ENCODE results near the gene TSEN15. TPM values are rescaled to one million over a fixed set of nuclear protein-coding genes. Genes with fewer than 3 reads are reported as not detected.
A peak's percentile ranks its signal among the peaks of the same experiment; 100 is the strongest.

TSEN15 gene
- polyA plus RNA-seq, 2 of the 4 experiments (the other 2 are of a cell fraction), result 36.7 to 79.9 TPM

GRCh38 chr1:184049836-184050468, 1.6 kb upstream of the TSEN15 start (continued):
- TF ChIP-seq, protein P1, sequence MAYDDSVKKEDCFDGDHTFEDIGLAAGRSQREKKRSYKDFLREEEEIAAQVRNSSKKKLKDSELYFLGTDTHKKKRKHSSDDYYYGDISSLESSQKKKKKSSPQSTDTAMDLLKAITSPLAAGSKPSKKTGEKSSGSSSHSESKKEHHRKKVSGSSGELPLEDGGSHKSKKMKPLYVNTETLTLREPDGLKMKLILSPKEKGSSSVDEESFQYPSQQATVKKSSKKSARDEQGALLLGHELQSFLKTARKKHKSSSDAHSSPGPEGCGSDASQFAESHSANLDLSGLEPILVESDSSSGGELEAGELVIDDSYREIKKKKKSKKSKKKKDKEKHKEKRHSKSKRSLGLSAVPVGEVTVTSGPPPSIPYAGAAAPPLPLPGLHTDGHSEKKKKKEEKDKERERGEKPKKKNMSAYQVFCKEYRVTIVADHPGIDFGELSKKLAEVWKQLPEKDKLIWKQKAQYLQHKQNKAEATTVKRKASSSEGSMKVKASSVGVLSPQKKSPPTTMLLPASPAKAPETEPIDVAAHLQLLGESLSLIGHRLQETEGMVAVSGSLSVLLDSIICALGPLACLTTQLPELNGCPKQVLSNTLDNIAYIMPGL (CRISPR knock-in tag; IDR thresholded peaks at IDR 0.05; ENCODE audit: borderline replicate concordance), result no peak
- no peak for TF ChIP-seq MAFK (IDR thresholded peaks at IDR 0.05; ENCODE audit: partially characterized antibody)

- Histone ChIP-seq H3K4me2 (peak overlapping the region; percentile 84), H3K9me3 (0 out of 3 replicates have a peak, but pooled peaks cover 3% of the 10 kb centered on the region), H3K4me1 (peaks cover 20% of the 10 kb centered on the region), H3K4me3 (peak overlapping the region; percentile 75; the same call in 2 of the 3 replicates), H3K27ac (peak overlapping the region; percentile 91 to 98)
- FAIRE-seq (no peak), DNase-seq (ENCODE audit: low read depth in 1 of 2, low spot score in 1 of 2) (no peak), ATAC-seq (no peak)
- ChIA-PET CTCF (no interaction called here), POLR2A (no interaction called here)
- no peak for TF ChIP-seq PBX3 (IDR thresholded peaks at IDR 0.05)
These were observed 894 bp upstream of the TSEN15 start for GRCh38 chr1:184050636-184051035.

DNA sequence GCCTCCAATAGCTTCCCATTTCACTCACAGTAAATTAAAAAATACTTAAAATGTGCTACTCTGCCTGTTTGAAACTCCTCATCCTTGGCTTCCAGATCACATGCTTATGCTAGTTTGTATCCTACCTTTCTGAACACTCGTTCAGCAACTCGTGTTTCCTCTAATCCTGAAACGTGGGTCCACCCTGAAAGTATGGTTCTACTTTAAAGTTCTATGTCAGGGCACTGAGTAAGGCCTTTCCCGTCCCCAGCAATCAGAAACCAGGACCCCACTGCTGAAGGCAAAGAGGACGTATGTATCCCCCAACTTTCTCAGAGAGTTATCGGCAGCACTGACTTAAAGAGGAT, 419 bp upstream of the TSEN15 start:
- DNase-seq (ENCODE audit: low read depth in 1 of 2, low spot score in 1 of 2) (no peak), ATAC-seq (peak; percentile 37 to 55), FAIRE-seq (no peak)
- POLR2A ChIA-PET, result interaction anchor here (0.6 to 1.3 kb wide), 7 partner anchors 9 to 613 kb away, joined by 3 to 4 read pairs (median 3); no protein-coding TSS in a partner anchor
- Histone ChIP-seq H3K4me2 (peak overlapping the region; percentile 84), H3K4me1 (peaks cover 20% of the 10 kb centered on the region), H3K27ac (peak overlapping the region; percentile 91 to 98), H3K9me3 (0 out of 3 replicates have a peak, but pooled peaks cover 3% of the 10 kb centered on the region), H3K4me3 (peak overlapping the region; percentile 75)
- no peak for TF ChIP-seq HOXB13 (CRISPR knock-in tag; IDR thresholded peaks at IDR 0.05; ENCODE audit: low read depth)
- TF ChIP-seq ESRRA (IDR thresholded peaks at IDR 0.05; ENCODE audit: borderline replicate concordance, low read length), result no peak
- no peak for TF ChIP-seq ZFP36 (IDR thresholded peaks at IDR 0.05; ENCODE audit: borderline replicate concordance, partially characterized antibody)
- no peak for TF ChIP-seq ZNF302 (CRISPR knock-in tag; IDR thresholded peaks at IDR 0.05)
- TF ChIP-seq, protein P2, sequence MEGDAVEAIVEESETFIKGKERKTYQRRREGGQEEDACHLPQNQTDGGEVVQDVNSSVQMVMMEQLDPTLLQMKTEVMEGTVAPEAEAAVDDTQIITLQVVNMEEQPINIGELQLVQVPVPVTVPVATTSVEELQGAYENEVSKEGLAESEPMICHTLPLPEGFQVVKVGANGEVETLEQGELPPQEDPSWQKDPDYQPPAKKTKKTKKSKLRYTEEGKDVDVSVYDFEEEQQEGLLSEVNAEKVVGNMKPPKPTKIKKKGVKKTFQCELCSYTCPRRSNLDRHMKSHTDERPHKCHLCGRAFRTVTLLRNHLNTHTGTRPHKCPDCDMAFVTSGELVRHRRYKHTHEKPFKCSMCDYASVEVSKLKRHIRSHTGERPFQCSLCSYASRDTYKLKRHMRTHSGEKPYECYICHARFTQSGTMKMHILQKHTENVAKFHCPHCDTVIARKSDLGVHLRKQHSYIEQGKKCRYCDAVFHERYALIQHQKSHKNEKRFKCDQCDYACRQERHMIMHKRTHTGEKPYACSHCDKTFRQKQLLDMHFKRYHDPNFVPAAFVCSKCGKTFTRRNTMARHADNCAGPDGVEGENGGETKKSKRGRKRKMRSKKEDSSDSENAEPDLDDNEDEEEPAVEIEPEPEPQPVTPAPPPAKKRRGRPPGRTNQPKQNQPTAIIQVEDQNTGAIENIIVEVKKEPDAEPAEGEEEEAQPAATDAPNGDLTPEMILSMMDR (IDR thresholded peaks at IDR 0.05), result no peak
- no peak for TF ChIP-seq CHD2 (IDR thresholded peaks at IDR 0.05; ENCODE audit: low read length, partially characterized antibody)
- TF ChIP-seq KDM1A (IDR thresholded peaks at IDR 0.05; ENCODE audit: low read depth), result no peak
- no peak for TF ChIP-seq KDM5A (IDR thresholded peaks at IDR 0.05)
- TF ChIP-seq JUN (IDR thresholded peaks at IDR 0.05), result no peak
- TF ChIP-seq EHMT2 (IDR thresholded peaks at IDR 0.05; ENCODE audit: low read depth), result no peak
- TF ChIP-seq HOXB5 (CRISPR knock-in tag; IDR thresholded peaks at IDR 0.05), result no peak
- no peak for TF ChIP-seq HOXA7 (CRISPR knock-in tag; IDR thresholded peaks at IDR 0.05)
- TF ChIP-seq MYC (IDR thresholded peaks at IDR 0.05; ENCODE audit: borderline replicate concordance, low read length), result no peak
- no peak for TF ChIP-seq RARB (CRISPR knock-in tag; IDR thresholded peaks at IDR 0.05)
- no peak for TF ChIP-seq BHLHE40 (IDR thresholded peaks at IDR 0.05; ENCODE audit: low read depth, low read length)
- TF ChIP-seq RAD21 (conservative IDR thresholded peaks at IDR 0.05 in 1 of 2, IDR thresholded peaks at IDR 0.05 in 1 of 2), result no peak
- no peak for TF ChIP-seq FOXS1 (CRISPR knock-in tag; IDR thresholded peaks at IDR 0.05)
- TF ChIP-seq POLR2A (IDR thresholded peaks at IDR 0.05; ENCODE audit: low read length), result no peak
- no peak for TF ChIP-seq SMC3 (IDR thresholded peaks at IDR 0.05)
- TF ChIP-seq NPAS2 (CRISPR knock-in tag; IDR thresholded peaks at IDR 0.05; ENCODE audit: borderline replicate concordance), result no peak
- CTCF ChIA-PET, result interaction anchor here (1.4 kb wide), 1 partner anchor 134 kb away, joined by 3 read pairs; no protein-coding TSS in a partner anchor
- 1% methylated on average over 6 of the region's 6 CpGs for WGBS (ENCODE audit: missing lambda C conversion rate)
